ENCODE results near the gene AGBL4.

- TF ChIP-seq POLR2A (IDR thresholded peaks at IDR 0.05; ENCODE audit: low read depth, low read length) (no peak), POLR2AphosphoS5 (IDR thresholded peaks at IDR 0.05; ENCODE audit: low read depth, low read length) (no peak), SPI1 (IDR thresholded peaks at IDR 0.05; ENCODE audit: low read depth, low read length) (no peak), TAF1 (IDR thresholded peaks at IDR 0.05; ENCODE audit: low read depth, low read length) (no peak)
These were observed 1024.4 kb downstream of the AGBL4 start for GRCh38 chr1:48999321-48999720.
